IPS-18c (cell line): ENCODE results near the gene TMEFF2.
"Not testable (repeated sequence)": the region's sequence is repeated elsewhere in the genome, so short reads cannot be mapped to it uniquely, and the experiment has no call there.

Experiments
- H3K4me3 ChIP-seq: 2 replicates; pipeline ENCODE4 v1.7.0; 2013; ENCODE audit warnings: low read depth, mild to moderate bottlenecking, low read length, moderate library complexity; ENCODE audit not compliant: insufficient read depth
- H3K9me3 ChIP-seq: one replicate; pipeline ENCODE4 v1.6.1; 2013; ENCODE audit warnings: mild to moderate bottlenecking, low read length, moderate library complexity; ENCODE audit not compliant: control insufficient read depth, insufficient read depth

Gene TMEFF2

GRCh38 chr2:192117705-192118104 is 77.0 kb downstream of the TMEFF2 start:
- H3K4me3 ChIP-seq: no peak overlapping the region

GRCh38 chr2:192111536-192111935 is 83.2 kb downstream of the TMEFF2 start:
- not testable (repeated sequence) for H3K4me3 ChIP-seq, H3K9me3 ChIP-seq

More at GRCh38 chr2:192117705-192118104, 77.0 kb downstream of the TMEFF2 start:
- H3K9me3 ChIP-seq: no peaks in the 10 kb centered on the region

GRCh38 chr2:192099742-192100141 is 95.0 kb downstream of the TMEFF2 start:
- Histone ChIP-seq H3K4me3 (no peak overlapping the region), H3K9me3 (no peaks in the 10 kb centered on the region)

- Histone ChIP-seq H3K9me3 (no peaks in the 10 kb centered on the region), H3K4me3 (no peak overlapping the region)
Observed at GRCh38 chr2:192098814-192099491, 95.8 kb downstream of the TMEFF2 start.

GRCh38 chr2:192091476-192091875 is 103.3 kb downstream of the TMEFF2 start:
- Histone ChIP-seq H3K4me3 (no peak overlapping the region), H3K9me3 (no peaks in the 10 kb centered on the region)

GRCh38 chr2:192090911-192091310 is 103.8 kb downstream of the TMEFF2 start:
- Histone ChIP-seq H3K4me3 (no peak overlapping the region), H3K9me3 (no peaks in the 10 kb centered on the region)

GRCh38 chr2:192087398-192087958 is 107.3 kb downstream of the TMEFF2 start:
- H3K4me3 ChIP-seq: no peak overlapping the region
- no peaks in the 10 kb centered on the region for H3K9me3 ChIP-seq

GRCh38 chr2:192082121-192082520 is 112.6 kb downstream of the TMEFF2 start:
- no peak overlapping the region for H3K4me3 ChIP-seq
- no peaks in the 10 kb centered on the region for H3K9me3 ChIP-seq

GRCh38 chr2:192080096-192080495 is 114.6 kb downstream of the TMEFF2 start:
- H3K9me3 ChIP-seq, H3K4me3 ChIP-seq: not testable (repeated sequence)

GRCh38 chr2:192073878-192074277 is 120.9 kb downstream of the TMEFF2 start:
- Histone ChIP-seq H3K9me3 (no peaks in the 10 kb centered on the region), H3K4me3 (no peak overlapping the region)

- H3K4me3 ChIP-seq: no peak overlapping the region
- no peaks in the 10 kb centered on the region for H3K9me3 ChIP-seq
Observed at GRCh38 chr2:192072778-192073177, 122.0 kb downstream of the TMEFF2 start.

- H3K9me3 ChIP-seq: no peaks in the 10 kb centered on the region
Observed at GRCh38 chr2:192072261-192072660, 122.5 kb downstream of the TMEFF2 start.

GRCh38 chr2:192070099-192070498 is 124.6 kb downstream of the TMEFF2 start:
- Histone ChIP-seq H3K9me3 (no peaks in the 10 kb centered on the region), H3K4me3 (no peak overlapping the region)

More at GRCh38 chr2:192072261-192072660, 122.5 kb downstream of the TMEFF2 start:
- H3K4me3 ChIP-seq: no peak overlapping the region

- no peak overlapping the region for H3K4me3 ChIP-seq
- H3K9me3 ChIP-seq: no peaks in the 10 kb centered on the region
Observed at GRCh38 chr2:192069417-192069816, 125.3 kb downstream of the TMEFF2 start.

- H3K4me3 ChIP-seq: no peak overlapping the region
- no peaks in the 10 kb centered on the region for H3K9me3 ChIP-seq
Observed at GRCh38 chr2:192068966-192069365, 125.8 kb downstream of the TMEFF2 start.

GRCh38 chr2:192067631-192068030 is 127.1 kb downstream of the TMEFF2 start:
- Histone ChIP-seq H3K4me3 (no peak overlapping the region), H3K9me3 (no peaks in the 10 kb centered on the region)

- no peak overlapping the region for H3K4me3 ChIP-seq
- H3K9me3 ChIP-seq: no peaks in the 10 kb centered on the region
Observed at GRCh38 chr2:192064459-192064858, 130.3 kb downstream of the TMEFF2 start.

GRCh38 chr2:192060161-192060560 is 134.6 kb downstream of the TMEFF2 start:
- H3K9me3 ChIP-seq: no peaks in the 10 kb centered on the region
- H3K4me3 ChIP-seq: no peak overlapping the region

- no peak overlapping the region for H3K4me3 ChIP-seq
- H3K9me3 ChIP-seq: no peaks in the 10 kb centered on the region
Observed at GRCh38 chr2:192059266-192059665, 135.5 kb downstream of the TMEFF2 start.
